HG03060 (cell line): ENCODE results near the gene ERGIC3.

Source experiments
- ATAC-seq: cut with Tn5 transposase; IDR thresholded peaks from one replicate; pipeline ENCODE4 v1.9.1; 2021; ENCODE audit warnings: low read depth, moderate number of reproducible peaks; ENCODE audit not compliant: unreplicated experiment

Gene ERGIC3

DNA sequence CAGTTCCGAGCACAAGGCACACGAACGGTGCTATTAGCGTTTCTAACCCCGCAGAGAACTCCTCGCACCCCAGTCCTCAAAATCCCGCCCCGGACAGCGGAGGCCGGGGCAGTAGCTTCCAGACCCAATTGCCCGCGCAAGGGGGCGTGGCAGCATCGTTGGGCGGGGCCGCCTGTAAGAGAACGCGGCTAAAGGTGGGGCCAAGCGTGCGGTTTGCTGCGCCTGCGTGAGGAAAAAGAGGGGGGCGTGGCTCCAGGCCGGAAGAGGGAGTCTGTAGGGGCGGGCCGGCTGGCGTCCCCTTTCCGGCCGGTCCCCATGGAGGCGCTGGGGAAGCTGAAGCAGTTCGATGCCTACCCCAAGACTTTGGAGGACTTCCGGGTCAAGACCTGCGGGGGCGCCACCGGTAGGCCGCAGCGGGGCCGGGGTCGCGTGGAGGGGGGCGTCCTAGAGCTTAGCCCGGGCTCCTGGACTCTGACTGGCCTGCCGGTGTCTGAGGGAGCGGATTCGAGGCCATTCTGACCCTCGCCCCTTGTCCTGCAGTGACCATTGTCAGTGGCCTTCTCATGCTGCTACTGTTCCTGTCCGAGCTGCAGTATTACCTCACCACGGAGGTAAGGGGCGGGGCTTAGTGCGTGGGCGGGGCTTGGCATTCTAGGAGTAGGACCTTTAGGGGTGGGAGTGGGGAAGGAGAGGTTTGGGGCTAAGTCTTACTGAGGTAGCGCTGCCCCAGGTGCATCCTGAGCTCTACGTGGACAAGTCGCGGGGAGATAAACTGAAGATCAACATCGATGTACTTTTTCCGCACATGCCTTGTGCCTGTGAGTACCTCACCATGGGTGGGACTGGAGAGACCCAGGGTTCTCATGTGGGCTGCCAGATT is at the start of gene ERGIC3:
Gene ERGIC3 (plus strand): TSS at position 296 of the 880 bp plus-strand sequence. CDS start 20 bp downstream, at position 316.
- peak; percentile 45 for ATAC-seq

DNA sequence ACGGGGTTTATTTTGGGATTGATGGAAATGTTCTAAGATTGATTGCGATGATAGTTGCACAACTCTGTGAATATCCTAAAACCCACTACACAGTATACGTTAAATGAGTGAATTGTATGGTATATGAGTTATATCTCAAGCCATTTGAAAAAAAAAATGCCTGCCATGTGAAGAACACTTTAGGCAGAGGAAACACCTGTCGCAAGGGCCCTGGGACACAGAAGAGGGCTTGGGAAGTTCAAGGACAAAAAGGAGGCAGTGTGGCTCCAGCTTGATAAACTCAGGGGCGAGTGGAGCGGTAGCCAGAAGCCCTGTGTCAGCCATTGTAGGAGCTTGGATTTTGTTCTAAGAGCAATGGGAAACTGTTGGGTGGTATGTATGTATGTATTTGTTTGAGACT is 49.5 kb upstream of the ERGIC3 start:
- ATAC-seq, result no peak

DNA sequence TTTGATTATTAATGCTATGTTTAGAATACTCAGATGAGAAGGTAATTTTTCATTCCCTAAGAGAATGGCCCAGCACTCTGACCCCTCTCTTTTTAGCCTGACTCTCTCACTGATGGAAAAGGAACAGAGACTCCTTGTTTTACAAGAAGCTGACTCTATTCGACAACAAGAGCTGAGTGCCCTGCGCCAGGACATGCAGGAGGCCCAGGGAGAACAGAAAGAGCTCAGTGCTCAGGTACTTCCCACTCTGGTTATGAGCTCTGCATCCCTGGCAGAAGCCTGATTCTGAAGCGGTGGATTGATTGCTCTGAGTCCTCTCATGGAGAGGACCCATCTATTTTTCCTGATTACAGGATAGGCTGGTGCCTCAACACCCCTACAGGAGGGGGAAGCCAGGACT is 45.4 kb upstream of the ERGIC3 start:
- ATAC-seq, result no peak

DNA sequence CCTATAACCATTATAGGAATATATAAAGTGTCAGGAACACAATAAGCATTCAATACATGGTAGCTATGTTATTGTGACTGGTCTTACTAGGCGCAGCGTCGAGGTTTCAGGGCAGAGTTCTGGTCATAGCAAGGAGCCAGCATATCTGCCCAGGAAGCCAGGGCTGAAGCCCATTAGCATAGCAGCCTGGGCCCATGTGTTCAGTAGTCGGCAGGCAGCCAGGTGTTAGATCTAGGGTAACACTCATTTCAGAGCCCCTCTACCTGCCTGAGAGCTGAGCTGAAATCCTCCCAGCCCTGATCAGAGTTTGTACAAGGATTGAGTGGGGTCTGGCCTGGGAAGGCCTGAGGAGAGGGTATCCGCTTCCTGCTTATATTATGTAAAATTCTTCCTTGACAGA is 44.6 kb upstream of the ERGIC3 start:
- no peak for ATAC-seq

DNA sequence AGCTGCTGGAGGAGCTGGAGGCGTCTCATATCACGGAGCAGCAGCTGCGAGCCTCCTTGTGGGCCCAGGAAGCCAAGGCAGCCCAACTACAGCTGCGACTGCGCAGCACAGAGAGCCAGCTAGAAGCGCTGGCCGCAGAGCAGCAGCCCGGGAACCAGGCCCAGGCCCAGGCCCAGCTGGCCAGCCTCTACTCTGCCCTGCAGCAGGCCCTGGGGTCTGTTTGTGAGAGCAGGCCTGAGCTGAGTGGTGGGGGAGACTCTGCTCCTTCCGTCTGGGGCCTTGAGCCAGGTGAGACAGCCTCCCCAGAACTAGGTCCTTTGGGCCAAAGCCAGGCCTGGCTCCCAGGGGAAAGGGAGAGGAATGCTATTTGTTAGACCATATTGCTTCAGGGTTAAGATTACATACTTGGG is 44.1 kb upstream of the ERGIC3 start:
- no peak for ATAC-seq

DNA sequence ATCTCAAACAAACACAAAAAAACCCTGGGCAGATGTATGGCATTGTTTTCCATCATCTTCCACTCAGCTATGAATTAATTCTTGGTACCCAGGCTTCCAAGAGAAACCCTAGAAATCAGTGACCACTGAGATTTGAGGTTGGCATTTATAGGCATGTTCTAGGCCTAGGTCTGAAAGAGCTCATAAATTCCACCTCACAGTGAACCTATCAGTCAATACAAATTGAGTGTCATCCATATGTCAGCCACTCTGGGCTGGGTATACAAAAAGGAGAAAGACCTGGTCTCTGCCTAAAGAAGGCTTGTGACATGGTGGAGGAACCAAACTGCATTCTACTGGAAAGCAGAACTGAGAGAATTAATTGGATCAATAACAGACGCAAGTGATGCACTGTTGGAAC is 42.6 kb upstream of the ERGIC3 start:
- ATAC-seq, result no peak

DNA sequence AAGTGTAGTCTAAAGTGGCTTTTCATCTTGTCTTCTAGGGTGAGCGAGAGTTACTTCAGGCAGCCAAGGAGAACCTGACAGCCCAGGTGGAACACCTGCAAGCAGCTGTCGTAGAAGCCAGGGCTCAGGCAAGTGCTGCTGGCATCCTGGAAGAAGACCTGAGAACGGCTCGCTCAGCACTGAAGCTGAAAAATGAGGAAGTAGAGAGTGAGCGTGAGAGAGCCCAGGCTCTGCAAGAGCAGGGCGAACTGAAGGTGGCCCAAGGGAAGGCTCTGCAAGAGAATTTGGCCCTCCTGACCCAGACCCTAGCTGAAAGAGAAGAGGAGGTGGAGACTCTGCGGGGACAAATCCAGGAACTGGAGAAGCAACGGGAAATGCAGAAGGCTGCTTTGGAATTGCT is 39.5 kb upstream of the ERGIC3 start:
- ATAC-seq, result no peak

DNA sequence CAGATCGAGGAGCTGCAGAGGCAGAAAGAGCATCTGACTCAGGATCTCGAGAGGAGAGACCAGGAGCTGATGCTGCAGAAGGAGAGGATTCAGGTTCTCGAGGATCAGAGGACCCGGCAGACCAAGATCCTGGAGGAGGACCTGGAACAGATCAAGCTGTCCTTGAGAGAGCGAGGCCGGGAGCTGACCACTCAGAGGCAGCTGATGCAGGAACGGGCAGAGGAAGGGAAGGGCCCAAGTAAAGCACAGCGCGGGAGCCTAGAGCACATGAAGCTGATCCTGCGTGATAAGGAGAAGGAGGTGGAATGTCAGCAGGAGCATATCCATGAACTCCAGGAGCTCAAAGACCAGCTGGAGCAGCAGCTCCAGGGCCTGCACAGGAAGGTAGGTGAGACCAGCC is 38.6 kb upstream of the ERGIC3 start:
- ATAC-seq, result no peak

DNA sequence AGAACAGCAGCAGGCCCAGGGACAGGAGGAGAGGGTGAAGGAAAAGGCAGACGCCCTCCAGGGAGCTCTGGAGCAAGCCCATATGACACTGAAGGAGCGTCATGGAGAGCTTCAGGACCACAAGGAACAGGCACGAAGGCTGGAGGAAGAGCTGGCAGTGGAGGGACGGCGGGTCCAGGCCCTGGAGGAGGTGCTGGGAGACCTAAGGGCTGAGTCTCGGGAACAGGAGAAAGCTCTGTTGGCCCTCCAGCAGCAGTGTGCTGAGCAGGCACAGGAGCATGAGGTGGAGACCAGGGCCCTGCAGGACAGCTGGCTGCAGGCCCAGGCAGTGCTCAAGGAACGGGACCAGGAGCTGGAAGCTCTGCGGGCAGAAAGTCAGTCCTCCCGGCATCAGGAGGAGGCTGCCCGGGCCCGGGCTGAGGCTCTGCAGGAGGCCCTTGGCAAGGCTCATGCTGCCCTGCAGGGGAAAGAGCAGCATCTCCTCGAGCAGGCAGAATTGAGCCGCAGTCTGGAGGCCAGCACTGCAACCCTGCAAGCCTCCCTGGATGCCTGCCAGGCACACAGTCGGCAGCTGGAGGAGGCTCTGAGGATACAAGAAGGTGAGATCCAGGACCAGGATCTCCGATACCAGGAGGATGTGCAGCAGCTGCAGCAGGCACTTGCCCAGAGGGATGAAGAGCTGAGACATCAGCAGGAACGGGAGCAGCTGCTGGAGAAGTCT is 37.9 kb upstream of the ERGIC3 start:
- ATAC-seq, result no peak

DNA sequence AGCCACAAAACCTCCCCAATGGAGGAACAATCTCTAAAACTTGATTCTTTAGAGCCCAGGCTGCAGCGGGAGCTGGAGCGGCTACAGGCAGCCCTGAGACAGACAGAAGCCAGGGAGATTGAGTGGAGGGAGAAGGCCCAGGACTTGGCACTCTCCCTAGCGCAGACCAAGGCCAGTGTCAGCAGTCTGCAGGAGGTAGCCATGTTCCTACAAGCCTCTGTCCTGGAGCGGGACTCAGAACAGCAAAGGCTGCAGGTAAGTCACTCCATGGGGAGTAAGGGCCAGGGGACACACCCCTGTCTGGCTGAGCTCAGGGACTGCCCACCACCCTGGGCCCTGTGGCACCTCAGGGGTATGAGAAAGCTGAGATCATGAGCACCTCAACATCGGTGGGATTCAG is 37.1 kb upstream of the ERGIC3 start:
- no peak for ATAC-seq

DNA sequence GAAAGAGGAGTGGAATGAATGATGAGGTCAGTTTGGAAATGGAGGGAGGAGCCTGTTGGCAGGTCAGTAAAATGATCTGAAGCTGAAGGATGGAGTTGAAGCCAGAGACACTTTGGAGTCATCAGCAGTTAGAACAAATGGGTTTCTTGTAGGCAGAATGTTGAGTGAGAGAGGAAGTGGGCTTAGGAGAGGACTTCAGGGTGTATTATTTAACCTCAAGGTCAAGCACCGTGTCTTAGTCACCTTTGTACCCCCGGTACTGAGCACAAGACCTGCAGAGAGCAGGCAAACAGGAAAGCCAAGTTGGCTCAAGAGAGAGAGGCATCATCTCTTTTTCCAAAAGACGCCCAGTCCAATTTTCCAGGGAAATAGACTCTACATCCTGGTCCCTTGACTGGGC is 35.7 kb upstream of the ERGIC3 start:
- no peak for ATAC-seq

DNA sequence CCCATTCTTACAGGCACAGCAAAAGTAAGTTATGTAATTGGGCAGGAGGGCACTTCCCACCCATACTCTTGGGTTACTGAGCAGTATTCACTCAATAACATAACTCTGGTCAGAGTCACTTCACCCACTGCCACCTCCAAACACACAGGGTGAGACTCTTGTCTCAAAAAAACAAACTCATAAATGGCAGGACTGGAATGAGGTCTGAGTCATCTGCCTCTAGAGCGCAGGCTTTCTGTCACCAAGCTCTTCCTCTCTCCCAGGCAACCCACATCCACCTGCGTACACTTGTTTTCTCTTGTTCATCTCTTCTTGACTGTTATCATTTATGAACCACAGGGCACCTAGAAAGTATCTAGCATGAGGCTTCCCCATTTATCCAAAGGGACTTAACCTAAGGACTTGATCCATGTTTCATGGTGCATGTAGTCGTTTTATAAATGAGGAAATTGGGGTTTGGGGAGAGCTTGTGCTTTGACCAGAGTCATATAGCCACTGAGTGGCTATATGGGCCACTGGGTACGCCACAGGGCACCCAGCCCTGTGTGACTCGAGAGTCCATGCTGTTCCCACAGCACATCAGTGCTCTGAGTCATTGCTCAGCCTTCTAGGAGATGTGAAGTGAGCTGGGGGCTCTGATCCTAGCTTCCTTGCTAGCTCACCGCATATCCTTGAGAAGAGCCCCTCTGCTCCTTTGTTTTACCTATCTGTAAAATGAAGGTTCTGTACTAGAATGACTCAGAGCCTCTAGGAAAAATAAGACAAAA is 34.8 kb upstream of the ERGIC3 start:
- no peak for ATAC-seq

DNA sequence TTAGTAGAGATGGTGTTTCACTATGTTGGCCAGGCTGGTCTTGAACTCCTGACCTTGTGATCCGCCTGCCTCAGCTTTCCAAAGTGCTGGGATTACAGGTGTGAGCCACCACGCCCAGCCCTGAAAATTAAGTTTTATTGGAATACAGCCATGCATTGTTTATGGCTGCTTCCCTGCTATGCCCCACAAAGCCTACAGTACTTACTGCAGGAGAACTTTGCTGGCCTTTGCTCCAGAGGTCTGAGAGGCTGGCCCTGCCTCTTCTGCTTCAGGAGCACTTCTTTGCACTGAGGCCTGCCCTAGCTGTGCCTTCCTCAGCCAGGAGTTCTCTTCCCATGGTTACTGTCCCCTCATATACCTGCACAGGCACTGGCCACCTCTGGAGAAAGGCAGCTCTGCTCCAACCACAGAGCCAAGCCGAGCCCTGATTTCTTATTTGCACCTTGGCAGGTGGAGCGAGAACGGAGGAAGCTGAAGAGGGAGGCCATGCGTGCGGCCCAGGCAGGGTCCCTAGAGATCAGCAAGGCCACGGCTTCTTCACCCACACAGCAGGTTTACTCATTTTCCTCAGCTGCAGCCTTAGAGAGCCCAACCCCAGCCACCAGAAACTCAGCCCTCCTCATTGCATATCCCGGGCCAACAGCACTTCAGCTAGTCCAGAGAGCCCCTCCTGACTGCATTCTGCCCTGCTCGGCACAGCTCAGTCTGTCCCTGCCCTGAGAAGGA is 33.2 kb upstream of the ERGIC3 start:
- no peak for ATAC-seq

DNA sequence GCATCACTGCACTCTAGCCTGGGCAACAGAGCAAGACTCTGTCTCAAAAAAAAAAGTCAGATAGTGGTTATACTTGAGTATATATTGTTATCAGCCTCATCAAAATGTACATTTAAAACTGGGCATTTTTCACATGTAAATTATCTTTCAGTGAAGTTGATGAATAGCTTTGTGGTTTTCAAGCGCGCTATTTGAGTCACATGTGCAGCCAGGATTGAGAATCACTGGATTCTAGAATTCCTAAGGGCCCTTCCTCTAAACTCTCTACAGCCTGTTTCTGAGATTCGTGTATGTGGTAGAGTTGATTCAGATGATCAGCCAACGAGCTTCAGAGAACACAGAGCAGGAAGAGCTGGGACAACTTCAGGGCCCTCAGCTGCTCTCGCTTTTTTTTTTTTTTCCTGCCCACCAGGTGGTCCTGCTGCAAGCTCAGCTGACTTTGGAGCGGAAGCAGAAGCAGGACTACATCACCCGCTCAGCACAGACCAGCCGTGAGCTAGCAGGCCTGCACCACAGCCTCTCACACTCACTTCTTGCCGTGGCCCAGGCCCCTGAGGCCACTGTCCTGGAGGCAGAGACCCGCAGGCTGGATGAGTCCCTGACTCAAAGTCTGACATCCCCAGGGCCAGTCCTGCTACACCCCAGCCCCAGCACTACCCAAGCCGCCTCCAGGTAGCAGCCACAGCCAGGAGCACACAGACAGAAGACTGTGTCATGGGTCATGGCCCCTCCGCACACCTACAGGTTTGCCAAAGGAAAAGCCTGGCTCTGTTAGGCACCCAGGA is 30.7 kb upstream of the ERGIC3 start:
- ATAC-seq, result no peak

DNA sequence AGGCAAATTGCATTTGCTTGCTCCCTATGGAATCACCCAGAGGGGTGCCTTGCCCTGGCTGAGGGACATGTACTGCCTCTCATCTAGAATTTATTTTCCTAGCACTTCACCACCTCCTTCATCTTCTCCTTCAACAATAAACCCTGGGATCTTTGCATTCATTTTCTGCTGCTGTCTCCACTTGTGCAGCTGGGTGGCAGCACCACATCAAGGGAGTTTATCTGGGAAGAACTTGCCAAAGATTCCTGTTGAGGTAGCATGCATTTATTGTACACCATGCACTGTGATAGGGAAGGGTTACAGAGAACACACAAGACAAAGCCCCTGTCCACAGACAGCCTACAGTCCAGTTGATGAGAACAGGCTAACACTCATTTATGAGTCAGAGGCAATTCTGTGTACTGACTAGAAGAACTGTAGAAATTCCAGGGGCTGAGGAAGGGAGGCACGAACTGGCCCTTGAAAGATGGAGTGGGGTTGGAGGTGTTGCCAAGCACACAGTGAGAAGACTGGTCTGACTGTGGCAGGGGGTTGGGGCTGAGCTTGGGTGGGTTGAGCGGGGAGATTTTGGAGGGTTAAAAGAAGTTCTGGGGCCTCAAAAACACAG is 30.0 kb upstream of the ERGIC3 start:
- no peak for ATAC-seq

DNA sequence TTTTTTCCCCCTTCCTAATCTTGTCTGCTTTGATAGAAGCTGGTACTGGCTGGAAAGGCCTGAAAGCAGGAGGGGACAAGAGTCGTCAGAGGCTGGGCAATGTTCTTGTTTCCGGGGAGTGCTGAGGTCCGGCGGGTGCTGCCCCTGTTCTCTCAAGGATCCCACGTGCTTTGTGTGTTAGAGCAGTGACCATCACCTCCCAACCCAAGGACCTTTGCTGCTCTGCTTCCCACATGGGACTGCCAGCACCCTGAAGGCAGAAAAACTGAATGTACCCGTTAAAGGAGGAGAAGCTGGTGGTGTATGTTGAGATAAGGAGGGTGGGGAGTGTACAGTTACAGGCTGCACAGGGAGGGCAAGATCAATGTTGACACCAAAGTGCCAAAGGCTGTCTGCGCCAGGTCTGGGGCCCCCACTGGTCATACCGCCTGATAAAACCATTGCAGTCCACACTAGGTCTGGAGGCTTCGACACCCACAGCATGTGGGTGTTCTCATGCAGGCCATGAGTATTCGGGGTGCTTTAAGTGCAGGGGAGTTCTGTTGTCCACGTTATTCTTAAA is 27.4 kb upstream of the ERGIC3 start:
- no peak for ATAC-seq

DNA sequence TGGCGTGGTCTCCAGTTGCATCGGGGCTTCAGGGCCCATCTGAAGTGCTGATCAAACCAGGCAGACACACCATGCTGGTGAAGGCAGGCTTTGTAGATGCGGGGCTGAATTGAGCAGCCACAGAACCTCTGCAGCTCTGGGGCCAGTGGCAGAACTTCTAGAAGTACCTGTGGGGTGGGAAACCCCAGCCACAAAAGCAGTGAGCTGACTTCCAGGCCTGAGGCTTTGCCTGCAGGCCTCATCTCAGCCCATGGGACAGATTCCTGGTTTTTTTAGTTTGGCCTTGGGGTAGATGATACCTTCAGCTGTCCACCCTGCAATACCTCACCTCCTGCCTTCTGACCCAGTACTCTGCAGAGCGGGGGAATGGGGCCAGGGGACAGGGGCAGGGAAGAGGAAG is 26.5 kb upstream of the ERGIC3 start:
- ATAC-seq, result no peak

DNA sequence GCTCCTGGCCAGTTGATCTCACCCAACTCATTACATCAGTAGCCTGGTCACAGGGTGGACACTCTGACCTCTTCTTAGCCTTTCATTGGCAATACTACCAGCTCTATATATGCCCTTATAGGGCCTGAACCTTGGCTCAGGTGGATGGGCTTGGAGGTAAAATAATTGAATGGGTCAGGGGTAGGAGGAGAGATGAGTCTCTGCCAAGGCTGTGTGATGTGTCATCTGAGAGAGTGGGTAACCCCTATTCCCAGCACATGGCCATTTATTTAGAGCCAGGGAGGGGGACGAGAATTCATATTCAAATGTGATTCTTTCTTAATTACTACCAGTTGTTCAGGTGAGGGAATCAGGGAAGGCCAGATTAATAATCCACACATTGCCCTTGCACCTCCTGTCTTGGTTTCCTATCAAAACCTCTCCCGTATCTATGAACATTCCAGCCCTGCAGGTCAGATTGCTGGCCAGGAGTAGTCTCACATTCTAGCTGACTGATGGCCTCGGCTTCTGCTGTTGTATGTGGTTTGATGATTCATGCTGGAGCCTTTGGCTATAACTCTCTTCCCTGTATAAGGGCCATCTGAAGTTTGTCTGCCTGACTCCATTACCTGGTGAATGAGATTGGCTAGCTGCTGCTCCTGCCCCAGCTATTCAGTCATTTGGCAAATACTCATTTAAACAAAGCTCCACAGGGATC is 25.8 kb upstream of the ERGIC3 start:
- no peak for ATAC-seq
